COLO668 (cell line): Measurements from ENCODE around the gene APC.
"Not testable (repeated sequence)": the region's sequence is repeated elsewhere in the genome, so short reads cannot be mapped to it uniquely, and the experiment has no call there.

Experiments used
- DNase-seq: peaks from one replicate; lab custom pipeline; 2025; ENCODE audit not compliant: unreplicated experiment; lab: John Stamatoyannopoulos, UW

Gene APC

DNA sequence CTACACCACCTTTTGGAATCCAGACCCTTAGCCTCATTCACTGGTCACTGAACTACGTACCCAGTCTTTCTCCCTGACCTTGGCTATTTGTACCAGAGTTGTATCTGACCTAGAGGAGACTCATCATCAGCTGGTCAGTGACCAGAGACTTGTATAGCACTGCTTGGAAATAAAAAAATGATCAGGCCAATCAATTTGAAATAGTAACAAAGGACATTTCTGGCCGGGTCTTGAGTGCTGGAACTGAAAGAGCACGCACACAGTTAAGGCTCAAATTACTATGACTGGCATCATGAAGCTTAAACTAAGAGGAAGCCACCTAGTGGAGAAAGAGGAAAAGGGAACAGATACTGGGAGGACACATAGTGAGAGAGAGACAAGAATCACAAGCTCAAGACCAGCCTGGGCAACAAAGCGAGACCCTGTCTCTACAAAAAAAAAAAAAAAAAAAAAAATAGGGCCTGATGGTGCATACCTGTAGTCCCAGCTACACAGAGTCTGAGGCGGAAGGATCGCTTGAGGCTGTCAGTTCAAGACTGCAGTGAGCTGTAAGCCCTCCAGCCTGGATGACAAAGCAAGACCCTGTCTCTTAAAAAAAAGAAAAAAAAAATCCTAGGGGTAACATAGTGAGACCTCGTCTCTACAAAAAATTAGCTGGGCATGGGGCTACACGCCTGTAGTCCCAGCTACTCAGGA lies 110.6 kb downstream of the APC start:
- DNase-seq, result no peak

DNA sequence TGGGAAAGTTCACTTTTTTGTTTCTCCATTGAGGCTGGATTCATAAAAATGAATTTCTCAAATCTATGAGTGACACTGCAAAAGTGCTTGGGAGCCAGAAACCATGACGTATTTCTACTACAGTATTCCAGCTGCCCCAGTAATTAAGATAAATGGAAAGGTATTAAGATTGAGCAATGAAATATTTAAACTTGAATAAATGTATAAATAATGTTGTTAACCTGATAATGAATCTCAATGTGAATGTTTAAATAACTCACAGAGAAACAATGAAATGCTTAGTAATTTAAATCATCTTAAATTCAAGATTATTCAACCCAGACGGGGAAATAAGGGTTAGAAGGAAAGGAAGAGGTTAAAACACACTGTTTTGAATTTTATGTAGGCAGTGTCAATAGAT lies 112.2 kb downstream of the APC start:
- DNase-seq, result no peak

DNA sequence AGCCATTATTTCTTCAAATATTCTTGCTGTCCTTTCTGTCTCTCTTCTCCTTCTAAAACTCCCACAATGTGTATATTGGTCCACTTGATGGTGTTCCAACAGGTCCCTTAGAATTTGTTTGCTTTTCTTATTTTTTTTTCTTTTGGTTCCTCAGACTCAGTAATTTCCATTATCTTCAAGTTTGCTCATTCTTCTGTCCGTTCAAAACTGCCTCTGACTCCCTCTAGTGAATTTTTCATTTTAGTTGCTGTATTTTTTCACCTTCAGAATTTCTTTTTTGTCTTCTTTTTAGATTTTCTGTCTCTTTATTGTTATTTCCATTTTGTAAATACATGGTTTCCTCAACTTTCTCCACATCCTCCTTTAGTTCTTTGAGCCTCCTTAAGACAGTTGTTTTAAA lies 117.0 kb downstream of the APC start:
- no peak for DNase-seq

DNA sequence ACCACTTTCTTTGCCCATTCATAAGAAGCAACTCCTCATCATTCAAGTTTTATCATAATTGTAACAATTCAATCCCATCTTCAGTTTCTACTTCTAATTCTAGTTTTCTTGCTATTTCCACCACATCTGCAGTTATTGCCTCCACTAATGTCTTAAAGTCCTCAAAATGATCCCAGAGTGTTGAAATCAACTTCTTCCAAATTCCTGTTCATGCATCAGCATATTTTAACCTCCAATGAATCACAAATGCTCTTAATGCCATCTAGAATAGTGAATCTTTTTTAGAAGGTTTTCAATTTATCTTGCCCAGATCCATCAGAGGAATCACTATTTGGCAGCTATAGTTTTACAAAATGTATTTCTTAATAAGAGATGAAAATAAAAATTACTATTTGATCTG lies 120.2 kb downstream of the APC start:
- DNase-seq, result no peak

DNA sequence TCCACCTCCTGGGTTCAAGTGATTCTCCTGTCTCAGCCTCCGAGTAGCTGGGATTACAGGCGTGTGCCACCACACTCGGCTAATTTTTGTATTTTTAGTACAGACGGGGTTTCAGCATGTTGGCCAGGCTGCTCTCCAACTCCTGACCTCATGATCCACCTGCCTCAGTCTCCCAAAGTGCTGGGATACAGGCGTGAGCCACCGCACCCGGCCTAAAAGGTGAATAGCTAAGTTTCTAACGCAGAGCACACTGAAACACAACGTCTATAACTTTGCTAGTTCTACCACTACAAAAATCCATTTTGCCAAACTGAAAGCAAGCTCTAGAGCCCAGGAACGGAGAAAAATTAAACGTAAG lies 122.9 kb downstream of the APC start:
- not testable (repeated sequence) for DNase-seq

DNA sequence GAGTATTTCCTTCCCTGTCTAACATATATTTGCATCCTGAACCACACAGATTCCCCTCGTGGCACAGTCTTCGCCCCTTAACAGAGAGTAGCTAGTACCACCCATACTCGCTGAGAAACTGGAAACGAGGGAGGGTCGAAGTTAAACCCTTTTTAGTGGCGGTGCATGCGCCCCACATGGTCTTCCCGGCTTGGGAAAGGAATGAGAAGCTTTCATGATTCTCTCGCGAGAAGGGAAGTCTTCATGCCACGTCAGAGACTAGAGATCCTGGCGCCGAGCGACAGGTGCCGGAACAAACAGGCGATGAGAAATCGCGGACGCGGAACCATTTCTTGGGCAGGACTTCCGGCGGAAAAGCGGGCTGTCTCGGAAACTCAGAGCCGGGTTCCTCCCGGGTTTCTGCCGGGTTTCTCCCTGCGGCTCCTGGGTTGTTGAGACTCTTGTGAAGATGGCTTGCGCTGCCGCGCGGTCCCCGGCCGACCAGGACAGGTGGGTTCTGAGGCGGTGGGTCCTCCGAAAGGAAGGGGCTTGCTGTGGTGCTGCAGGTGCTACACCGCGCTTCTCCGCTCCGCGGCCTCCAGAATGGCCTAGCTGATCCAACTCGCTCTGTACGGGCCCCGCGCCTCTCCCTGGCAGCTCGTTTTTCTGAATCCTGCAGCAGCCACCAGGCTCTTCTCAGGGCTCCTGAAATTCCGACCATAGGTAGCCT lies 123.4 kb downstream of the APC start, which contains the start of gene SRP19:
Gene SRP19 (plus strand): TSS at position 359 of the 709 bp plus-strand sequence. CDS start 90 bp downstream, at position 449.
- peak; percentile 87 for DNase-seq

DNA sequence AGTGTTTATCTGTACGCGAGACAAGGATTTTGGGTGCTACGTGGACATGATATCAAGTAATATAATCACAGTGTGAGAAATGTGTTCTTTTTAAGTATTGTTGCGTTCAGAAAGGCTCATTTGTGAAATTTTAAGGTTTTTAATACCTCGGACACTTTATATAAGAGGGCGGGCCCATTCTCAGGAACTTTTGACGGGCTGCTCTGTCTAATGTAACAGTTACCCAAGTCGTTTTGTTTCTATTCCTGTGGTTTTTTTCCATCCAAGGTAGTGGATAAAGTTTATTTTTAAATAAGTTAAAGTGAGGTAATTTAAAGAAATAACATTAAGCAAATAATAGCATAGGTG lies 123.9 kb downstream of the APC start:
- no peak for DNase-seq

DNA sequence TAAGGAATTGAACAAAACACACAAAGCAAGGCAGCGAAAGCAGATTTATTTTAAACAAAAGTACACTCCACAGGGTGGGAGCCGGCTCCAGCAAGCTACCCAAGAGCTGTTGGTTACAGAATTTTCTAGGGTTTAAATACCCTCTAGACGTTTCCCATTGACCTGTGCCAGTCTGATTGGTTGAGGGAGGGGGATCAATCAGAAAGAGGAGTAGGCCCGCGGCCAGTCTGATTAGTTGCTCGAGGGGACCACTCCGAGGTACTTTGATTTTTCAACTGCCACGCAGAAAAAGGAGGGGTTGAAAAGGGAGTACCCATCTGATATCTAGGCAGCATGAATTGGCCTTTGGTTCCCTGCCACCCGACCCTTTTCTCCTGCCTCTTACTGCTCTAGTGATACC lies 124.4 kb downstream of the APC start:
- no peak for DNase-seq

DNA sequence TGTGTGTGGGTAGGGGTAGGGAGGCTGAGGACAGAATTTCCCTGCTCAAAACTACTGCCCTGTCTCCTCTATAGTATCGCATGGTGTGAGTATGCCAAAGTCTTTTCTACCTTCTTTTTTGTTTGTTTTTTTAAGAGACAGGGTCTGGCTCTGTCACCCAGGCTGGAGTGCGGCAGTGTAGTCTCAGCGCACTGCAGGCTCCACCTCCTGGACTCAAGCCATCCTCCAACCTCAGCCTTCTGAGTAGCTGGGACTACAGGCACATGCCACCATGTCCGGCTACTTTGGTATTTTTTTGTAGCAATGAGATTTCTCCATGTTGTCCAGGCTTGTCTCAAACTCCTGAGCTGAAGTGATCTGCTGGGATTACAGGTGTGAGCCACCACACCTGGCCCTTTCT lies 125.9 kb downstream of the APC start:
- no peak for DNase-seq

DNA sequence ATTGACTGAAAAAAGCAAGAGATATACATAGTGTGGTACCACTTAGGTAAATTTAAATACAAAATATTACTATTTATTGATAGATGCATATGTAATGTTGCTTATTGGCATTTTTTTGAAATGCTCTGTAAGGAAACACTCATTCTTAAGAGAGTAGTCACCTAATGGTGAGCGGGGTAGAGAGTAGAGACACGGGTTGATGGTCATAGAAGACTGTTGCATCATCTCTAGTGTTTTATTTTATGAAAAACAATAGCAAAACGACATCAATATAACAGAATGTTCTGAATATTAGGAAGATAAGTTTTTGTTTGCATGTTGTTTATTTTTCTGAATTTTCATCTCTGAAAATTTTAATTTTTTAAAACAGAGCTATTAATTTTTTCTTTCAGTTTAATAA lies 127.4 kb downstream of the APC start:
- no peak for DNase-seq

DNA sequence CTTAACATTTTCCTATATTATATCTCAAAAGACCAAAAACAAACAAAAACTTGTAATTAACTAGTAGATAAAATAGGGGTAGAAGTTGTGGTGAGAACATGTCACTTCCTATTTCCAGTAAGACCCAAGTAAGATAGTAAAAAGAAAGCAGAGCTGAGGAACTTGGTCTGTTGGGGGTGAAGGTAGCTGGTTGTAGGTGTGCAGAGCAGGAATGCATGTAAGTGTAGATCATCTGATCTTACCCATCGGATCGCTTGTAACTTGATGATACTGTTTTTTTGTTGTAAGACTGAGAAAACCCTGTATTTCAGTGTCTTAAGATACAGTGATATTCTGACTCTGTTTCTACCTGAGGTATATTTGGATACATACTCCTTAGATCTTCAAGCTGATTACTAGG lies 129.1 kb downstream of the APC start:
- no peak for DNase-seq

DNA sequence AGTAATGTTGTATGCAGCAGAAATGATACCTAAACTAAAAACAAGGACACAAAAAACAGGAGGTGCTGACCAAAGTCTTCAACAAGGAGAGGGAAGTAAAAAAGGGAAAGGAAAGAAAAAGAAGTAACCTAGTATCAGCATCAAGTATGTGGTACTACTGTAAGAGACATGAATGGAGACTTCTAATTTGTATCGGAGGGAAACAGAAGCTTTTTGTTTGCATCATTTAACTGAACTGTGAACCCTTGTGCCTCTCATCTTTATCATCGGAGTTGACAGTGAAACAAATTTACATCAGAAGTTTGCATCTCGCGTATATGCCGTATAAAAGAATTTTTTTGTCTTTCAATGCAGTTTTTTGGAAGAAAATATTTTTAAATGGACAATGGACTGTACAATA lies 129.7 kb downstream of the APC start:
- no peak for DNase-seq

DNA sequence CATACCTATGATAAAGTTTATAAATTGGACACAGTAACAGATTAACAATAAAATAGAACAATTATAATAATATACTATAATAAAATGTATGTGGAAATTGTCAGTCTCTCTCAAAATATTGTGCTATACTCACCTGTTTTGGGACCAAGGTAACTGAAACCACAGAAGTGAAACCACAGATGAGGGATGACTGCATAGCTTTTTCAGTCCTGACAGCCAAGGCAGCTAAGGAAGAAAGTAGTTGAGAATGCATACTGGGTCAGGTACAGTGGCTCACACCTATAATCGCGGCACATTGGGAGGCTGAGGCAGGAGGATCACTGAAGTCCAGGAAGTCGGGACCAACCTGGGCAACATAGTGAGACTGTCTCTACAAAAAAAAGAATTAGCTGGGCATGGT lies 132.3 kb downstream of the APC start:
- DNase-seq, result no peak

DNA sequence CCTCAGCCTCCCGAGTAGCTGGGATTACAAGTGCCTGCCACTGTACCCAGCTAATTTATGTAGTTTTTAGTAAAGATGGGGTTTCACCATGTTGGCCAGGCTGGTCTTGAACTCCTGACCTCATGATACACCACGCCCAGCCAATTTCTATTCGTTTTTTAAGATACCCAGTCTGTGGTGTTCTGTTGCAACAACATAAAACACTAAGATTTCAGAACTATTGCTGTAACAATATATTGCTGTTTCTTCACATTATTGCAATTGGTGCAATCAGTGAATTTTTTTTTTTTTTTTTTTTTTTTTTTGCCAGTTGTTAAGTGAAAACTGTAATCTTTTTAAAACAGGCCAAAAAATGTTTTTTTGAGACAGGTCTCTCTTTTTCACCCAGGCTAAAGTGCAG lies 133.3 kb downstream of the APC start:
- DNase-seq, result no peak

DNA sequence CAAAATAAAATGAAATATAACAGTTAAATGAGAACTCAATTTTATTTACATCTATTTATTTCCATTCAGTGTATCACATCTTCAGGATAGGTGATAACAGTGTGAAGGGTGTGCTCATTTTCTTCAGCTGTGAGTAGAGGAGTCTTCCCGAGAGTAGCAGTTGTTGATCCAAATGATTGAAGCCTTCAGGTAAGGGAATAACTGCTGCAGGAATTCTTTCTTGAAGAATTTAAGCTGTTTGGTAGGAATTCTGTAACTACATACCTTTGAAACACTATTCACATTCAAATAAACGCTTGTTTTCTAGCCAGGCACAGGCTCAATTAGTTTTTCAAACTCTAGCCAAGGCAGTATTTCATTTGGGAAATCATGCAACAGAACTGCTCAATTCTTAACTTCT lies 138.7 kb downstream of the APC start:
- no peak for DNase-seq

DNA sequence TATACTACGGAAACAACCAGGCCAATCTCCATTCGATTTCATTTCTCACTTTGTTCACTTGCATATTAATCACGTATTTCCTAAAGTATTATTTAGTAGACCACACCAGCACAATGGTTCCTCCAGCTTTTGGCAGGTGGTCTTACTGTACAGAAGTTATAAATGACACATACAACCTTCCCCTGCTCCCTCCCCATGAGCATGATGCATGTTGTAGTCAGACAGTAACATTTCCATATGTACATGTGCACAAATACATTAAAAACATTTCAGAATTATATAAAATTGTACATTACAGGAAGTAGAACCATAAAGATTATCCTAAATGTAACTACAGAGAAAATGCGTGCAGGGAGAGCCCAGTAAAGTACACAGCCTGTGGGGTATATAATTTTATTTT lies 140.4 kb downstream of the APC start:
- no peak for DNase-seq

DNA sequence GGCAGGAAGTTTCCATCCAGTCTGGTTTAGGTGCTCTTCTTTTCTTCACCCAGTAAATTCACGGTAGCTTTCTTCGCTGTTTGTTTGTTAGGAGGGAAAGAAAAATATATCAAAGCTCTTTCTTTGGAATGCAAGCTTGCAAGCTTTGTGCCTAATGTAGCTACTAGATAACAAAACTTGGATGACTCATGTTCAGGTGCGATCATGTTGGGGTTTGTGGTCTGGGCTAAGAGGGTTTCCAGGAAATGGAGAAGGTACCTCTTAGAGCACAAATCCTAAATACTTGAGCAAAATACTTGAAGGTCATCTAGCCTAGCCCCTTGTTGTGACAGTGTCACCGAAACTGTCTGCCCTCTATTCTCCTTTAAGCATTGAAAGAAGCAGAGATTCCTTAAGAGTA lies 141.1 kb downstream of the APC start:
- DNase-seq, result no peak

DNA sequence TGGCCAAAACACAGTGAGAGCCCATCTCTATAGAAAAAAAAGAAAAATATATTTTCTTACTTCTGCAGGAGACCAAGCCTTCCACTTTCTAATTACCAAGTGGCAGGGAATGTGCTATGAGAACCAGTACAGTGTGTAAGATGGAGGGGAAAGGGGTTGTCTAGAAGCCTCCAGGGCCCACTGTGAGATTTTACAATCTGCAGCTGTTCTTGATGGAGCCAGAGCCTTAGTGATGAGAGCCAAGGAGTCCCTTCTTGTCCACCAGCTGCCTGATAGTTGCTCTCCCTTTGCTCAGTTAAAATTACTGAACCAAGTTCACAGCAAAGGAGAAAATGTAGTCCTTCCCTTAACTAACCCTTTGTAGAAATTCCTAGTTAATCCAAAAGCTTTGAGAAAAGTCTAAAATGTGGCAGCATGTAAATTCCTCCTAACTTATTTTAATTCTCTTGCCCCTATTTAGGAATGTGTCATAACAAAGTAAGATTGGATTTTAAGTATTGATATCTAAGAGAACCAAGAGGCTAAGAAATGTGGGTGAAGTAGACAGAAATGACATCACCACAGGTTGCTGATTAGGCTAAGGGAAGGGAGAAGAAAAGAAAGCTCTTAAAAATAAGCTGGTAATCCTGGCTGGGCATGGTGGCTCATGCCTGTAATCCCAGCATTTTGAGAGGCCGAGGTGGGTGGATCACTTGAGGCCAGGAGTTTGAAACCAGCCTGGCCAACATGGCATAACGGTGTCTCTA lies 142.7 kb downstream of the APC start:
- DNase-seq, result no peak

DNA sequence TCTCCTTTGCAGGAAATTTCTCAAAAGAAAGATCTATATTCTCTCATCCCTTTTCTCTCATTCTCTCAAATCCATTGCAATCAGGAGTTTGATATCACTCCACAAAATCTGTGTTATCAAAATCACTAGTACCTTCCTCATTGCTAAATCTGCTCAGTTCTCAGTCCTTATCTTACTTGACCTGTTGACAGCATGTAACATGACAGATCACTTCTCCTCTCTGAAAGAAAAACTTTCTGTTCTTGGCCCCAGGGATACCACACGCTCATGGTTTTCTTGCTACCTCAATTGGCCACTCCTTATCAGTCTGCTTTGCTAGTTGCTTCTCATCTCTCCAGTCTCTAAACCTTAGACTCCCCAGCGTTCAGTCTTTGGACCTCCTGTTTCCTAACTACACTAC lies 145.5 kb downstream of the APC start:
- no peak for DNase-seq

DNA sequence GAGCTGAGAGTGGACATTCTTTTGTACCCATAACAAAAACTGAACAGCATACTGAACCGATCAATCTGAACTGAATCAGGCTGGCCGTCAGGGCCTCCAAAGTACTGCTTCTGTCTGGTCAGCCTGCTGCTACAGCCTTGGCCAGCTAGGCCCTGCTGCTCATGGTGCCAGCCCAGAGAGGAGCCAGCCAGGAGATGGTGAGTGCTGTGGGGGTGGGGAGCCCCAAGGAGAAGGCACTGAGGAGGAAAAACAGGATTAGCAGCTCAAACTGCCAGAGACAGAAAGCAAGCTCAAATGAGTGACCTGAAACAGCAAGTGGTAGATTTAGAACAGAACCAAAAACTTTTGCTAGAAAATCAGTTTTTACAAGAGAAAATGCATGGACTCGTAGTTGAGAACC lies 147.3 kb downstream of the APC start:
- no peak for DNase-seq

DNA sequence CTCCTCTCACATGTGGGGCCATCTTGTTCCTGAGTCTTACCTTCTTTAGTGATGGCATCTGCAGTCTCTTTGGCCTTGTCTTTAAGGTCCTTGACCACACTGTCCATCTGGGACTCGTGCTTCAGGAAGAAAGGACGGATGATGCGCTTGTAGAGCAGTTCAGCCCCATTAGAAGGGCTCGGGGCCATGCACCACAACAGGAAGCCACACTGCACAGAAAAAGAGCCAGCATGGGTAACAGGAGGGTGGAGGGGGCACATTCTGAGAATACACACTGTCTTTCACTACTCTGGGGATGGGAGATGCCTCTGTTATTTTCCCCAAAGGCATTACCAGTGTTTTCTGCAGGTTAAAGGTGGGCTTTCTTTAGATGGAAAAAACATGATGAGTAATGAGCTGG lies 149.3 kb downstream of the APC start:
- DNase-seq, result no peak

DNA sequence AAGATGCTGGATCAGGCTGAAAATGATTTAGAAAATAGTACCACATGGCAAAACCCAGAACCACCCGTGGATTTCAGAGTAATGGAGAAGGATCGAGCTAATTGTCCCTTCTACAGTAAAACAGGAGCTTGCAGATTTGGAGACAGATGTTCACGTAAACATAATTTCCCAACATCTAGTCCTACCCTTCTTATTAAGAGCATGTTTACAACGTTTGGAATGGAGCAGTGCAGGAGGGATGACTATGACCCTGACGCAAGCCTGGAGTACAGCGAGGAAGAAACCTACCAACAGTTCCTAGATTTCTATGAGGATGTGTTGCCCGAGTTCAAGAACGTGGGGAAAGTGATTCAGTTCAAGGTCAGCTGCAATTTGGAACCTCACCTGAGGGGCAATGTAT lies 154.4 kb downstream of the APC start:
- DNase-seq, result not testable (repeated sequence)
